DND-41 (cell line): ENCODE data around the gene TMEM109.

Experiments
- EZH2 ChIP-seq: IDR thresholded peaks from 3 replicates; pipeline ENCODE4 v1.6.1; 2012; ENCODE audit warnings: borderline replicate concordance, low read depth, mild to moderate bottlenecking, moderate library complexity, low read length, inconsistent platforms; ENCODE audit not compliant: severe bottlenecking
- TF ChIP-seq, protein P1 (sequence below): IDR thresholded peaks from 2 replicates; pipeline ENCODE4 v1.5.1; 2012; ENCODE audit warnings: borderline replicate concordance, low read length, moderate library complexity, mild to moderate bottlenecking; ENCODE audit not compliant: poor library complexity, severe bottlenecking; ENCODE audit errors: extremely low read depth

DNA sequence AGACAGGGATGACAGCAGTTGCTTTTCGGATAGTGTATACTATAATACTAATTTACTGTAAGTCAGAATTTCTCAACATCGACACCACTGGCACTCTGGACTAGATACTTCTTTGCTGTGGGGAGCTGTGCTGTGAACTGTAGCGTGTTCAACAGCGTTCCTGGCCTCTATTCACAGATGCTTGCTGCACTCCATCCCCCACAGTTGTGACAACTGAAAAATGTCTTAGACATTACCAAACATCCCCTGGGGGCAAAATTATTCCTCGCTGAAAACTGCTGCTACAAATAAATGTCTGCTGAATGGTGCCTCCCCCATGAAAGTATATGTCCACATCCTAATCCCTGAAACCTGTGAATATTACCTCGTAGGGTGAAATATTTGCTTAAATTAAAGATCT, 45.5 kb downstream of the TMEM109 start:
- TF ChIP-seq, protein P1, sequence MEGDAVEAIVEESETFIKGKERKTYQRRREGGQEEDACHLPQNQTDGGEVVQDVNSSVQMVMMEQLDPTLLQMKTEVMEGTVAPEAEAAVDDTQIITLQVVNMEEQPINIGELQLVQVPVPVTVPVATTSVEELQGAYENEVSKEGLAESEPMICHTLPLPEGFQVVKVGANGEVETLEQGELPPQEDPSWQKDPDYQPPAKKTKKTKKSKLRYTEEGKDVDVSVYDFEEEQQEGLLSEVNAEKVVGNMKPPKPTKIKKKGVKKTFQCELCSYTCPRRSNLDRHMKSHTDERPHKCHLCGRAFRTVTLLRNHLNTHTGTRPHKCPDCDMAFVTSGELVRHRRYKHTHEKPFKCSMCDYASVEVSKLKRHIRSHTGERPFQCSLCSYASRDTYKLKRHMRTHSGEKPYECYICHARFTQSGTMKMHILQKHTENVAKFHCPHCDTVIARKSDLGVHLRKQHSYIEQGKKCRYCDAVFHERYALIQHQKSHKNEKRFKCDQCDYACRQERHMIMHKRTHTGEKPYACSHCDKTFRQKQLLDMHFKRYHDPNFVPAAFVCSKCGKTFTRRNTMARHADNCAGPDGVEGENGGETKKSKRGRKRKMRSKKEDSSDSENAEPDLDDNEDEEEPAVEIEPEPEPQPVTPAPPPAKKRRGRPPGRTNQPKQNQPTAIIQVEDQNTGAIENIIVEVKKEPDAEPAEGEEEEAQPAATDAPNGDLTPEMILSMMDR: no peak
- no peak for TF ChIP-seq EZH2
